ENCODE measurements around the gene NTF3.
A peak's percentile ranks its signal among the peaks of the same experiment; 100 is the strongest.

The NTF3 gene

DNA sequence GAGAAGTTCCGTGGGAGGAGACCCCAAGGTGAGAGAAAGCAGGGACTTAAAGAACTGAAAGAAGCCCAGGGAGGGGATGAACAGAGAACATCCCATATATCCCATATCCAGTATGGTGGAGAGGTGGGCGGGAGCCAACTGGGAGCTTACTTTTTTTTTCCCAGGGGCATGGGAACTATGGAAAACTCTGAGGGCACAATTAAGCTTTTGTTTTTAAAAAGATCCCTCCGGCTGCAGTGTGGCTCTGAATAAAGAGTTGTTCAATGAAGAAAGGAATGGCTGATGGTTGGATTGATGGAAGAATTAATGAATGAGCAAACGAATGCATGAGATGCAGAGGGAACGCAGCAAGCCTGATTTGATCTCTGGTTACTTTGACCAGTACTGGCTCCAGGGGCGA is 12.6 kb downstream of the NTF3 start:
- no peaks in the 10 kb centered on the region for H3K36me3 ChIP-seq (ENCODE audit: control insufficient read depth, insufficient read depth, low read length, severe bottlenecking)
- no peaks in the 10 kb centered on the region for H3K9me3 ChIP-seq (ENCODE audit: control insufficient read depth, low read length)
- H3K9ac ChIP-seq (ENCODE audit: low read length) = no peak overlapping the region
- no peaks in the 10 kb centered on the region for H3K4me1 ChIP-seq (ENCODE audit: control insufficient read depth, insufficient read depth, low read length)
- H3K4me3 ChIP-seq (ENCODE audit: low read length) = no peak overlapping the region
- no peak for DNase-seq (ENCODE audit: low read depth)
- peaks cover 56% of the 10 kb centered on the region for H3K27me3 ChIP-seq (replicated peaks; ENCODE audit: control insufficient read depth, insufficient read depth, low read length)

DNA sequence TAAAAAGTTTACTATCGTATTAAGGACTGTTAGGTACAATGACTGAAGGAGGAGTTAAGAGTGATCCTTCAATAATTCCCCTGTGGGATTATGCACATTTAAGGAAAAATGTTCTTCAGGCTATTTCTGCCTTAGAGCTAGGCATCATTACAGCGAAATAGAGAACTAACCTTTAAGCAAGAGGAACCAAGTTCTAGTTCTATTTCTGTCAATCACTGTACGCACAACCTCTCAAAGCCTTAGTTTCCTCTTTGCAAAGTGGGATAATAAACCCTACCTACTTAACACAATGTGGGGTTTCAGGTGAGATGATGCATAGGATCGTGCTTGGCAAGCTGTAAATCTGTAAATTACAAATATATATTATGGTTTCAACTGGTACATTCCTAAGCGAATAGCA is 15.4 kb downstream of the NTF3 start:
- H3K9me3 ChIP-seq (ENCODE audit: control insufficient read depth, low read length) = no peaks in the 10 kb centered on the region
- H3K36me3 ChIP-seq (ENCODE audit: control insufficient read depth, insufficient read depth, low read length, severe bottlenecking) = no peaks in the 10 kb centered on the region
- H3K4me1 ChIP-seq (ENCODE audit: control insufficient read depth, insufficient read depth, low read length) = no peaks in the 10 kb centered on the region
- no peak overlapping the region for H3K4me3 ChIP-seq (ENCODE audit: low read length)
- no peak overlapping the region for H3K9ac ChIP-seq (ENCODE audit: low read length)
- DNase-seq (ENCODE audit: low read depth) = no peak
- H3K27me3 ChIP-seq (replicated peaks; ENCODE audit: control insufficient read depth, insufficient read depth, low read length) = peaks cover 44% of the 10 kb centered on the region

DNA sequence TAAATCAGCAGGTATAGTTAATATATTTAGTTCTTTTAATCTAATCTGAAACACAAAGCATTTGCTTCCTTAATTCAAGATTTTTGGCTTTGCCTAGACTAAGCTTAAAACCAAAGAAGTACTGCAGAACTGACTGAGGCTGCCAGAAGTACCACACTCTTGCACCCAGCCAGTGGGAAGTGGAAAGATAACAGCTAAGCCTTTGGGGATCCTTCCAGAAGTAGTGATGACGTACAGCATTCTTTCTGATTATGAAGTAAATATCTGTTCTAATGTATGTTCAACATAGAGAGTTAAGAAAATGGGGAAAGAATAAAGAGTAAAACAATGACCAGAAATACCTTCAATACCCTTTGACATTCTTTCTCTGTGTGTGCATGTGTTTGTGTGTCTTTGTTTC is 19.3 kb downstream of the NTF3 start:
- H3K9ac ChIP-seq (ENCODE audit: low read length) = no peak overlapping the region
- no peak for DNase-seq (ENCODE audit: low read depth)
- H3K27me3 ChIP-seq (replicated peaks; ENCODE audit: control insufficient read depth, insufficient read depth, low read length) = peaks cover 37% of the 10 kb centered on the region
- H3K4me1 ChIP-seq (ENCODE audit: control insufficient read depth, insufficient read depth, low read length) = no peaks in the 10 kb centered on the region
- no peaks in the 10 kb centered on the region for H3K36me3 ChIP-seq (ENCODE audit: control insufficient read depth, insufficient read depth, low read length, severe bottlenecking)
- no peaks in the 10 kb centered on the region for H3K9me3 ChIP-seq (ENCODE audit: control insufficient read depth, low read length)
- no peak overlapping the region for H3K4me3 ChIP-seq (ENCODE audit: low read length)

DNA sequence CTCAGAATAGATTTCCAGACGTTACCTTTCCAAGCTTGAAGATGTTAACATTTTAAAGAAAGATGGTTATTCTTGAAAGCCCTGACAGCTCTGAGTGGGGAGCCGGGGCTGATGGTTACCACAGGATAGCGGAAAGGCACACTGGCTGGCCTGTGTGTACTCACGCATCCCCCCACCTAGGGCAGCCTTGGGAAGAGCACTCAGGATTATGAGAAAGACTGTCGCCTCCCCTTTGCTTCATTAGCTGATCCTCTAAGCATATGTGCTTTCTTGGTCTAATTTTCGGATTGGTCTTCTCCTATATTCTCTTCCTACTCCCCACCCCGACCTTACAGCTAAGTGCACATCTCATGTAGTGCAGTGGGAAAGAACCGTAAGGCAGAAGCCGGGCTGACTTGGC is 20.7 kb downstream of the NTF3 start:
- no peak for DNase-seq (ENCODE audit: low read depth)
- Histone ChIP-seq H3K9me3 (ENCODE audit: control insufficient read depth, low read length) (no peaks in the 10 kb centered on the region), H3K4me1 (ENCODE audit: control insufficient read depth, insufficient read depth, low read length) (peaks cover 3% of the 10 kb centered on the region), H3K27me3 (replicated peaks; ENCODE audit: control insufficient read depth, insufficient read depth, low read length) (peaks cover 26% of the 10 kb centered on the region), H3K4me3 (ENCODE audit: low read length) (no peak overlapping the region), H3K9ac (ENCODE audit: low read length) (no peak overlapping the region), H3K36me3 (ENCODE audit: control insufficient read depth, insufficient read depth, low read length, severe bottlenecking) (no peaks in the 10 kb centered on the region)

DNA sequence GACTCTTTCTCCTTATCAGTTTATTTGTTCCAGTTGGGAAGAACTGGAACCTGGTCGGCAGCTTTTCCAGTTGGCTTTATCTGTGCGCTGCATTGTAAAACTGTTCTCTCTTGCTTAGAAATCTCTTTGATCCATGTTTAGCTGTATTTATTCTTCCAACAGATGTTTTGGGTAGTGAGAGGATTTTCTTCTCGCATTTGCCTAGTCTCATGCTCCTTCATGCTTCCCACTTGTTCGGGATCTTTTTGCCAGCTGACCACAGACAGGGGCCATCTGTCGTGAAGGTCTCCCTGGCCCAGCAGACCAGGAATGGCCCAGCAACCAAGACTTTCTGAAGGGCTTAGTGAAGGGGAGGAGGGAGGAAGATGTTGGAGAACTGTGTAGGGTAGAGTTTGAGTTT is 21.6 kb downstream of the NTF3 start:
- Histone ChIP-seq H3K27me3 (replicated peaks; ENCODE audit: control insufficient read depth, insufficient read depth, low read length) (peaks cover 25% of the 10 kb centered on the region), H3K4me1 (ENCODE audit: control insufficient read depth, insufficient read depth, low read length) (peaks cover 3% of the 10 kb centered on the region), H3K9me3 (ENCODE audit: control insufficient read depth, low read length) (no peaks in the 10 kb centered on the region), H3K36me3 (ENCODE audit: control insufficient read depth, insufficient read depth, low read length, severe bottlenecking) (no peaks in the 10 kb centered on the region), H3K9ac (ENCODE audit: low read length) (no peak overlapping the region), H3K4me3 (ENCODE audit: low read length) (no peak overlapping the region)
- DNase-seq (ENCODE audit: low read depth) = no peak

DNA sequence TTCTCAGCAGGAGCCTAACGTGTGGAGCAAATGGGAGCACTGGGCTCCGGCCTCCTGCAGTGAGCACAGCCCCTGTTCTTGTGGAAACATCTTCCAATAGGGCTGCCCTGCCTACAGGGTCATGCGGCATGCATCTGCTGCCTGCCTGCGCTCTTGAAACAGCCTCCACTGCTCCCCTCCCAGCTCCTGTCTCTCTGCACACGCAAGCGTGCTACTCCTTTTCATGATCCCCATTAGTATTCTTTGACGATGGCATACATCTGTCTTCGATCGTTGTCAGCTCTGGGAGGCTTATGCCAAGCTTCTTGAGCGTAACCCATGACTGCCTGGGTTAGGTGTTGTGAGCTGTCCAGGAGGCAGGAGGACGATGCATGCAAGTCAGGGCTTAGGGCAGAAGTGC is 23.1 kb downstream of the NTF3 start:
- H3K36me3 ChIP-seq (ENCODE audit: control insufficient read depth, insufficient read depth, low read length, severe bottlenecking) = no peaks in the 10 kb centered on the region
- H3K4me1 ChIP-seq (ENCODE audit: control insufficient read depth, insufficient read depth, low read length) = peaks cover 3% of the 10 kb centered on the region
- H3K9me3 ChIP-seq (ENCODE audit: control insufficient read depth, low read length) = no peaks in the 10 kb centered on the region
- peaks cover 13% of the 10 kb centered on the region for H3K27me3 ChIP-seq (replicated peaks; ENCODE audit: control insufficient read depth, insufficient read depth, low read length)
- no peak overlapping the region for H3K4me3 ChIP-seq (ENCODE audit: low read length)
- no peak for DNase-seq (ENCODE audit: low read depth)
- H3K9ac ChIP-seq (ENCODE audit: low read length) = no peak overlapping the region

DNA sequence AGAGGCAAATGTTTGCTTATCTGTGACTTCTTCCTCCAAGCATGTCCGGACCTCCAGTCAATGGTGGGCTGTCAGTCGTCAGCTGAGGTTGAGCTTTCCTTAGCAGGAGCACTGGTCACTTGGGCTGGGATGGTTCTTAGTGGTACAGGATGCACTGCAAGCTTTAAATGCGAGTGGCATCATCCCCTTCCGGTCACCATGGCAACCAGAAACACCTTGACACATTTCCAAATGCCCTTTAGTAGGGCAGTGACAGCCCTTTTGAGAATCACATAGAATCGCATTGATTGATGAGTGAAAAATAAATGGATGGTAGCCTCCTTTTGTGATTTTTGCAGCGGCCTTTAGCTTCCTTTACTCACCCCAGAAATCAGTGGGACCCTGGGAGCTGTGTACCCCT is 24.1 kb downstream of the NTF3 start:
- no peaks in the 10 kb centered on the region for H3K9me3 ChIP-seq (ENCODE audit: control insufficient read depth, low read length)
- H3K4me3 ChIP-seq (ENCODE audit: low read length) = no peak overlapping the region
- no peak overlapping the region for H3K9ac ChIP-seq (ENCODE audit: low read length)
- DNase-seq (ENCODE audit: low read depth) = no peak
- peaks cover 3% of the 10 kb centered on the region for H3K4me1 ChIP-seq (ENCODE audit: control insufficient read depth, insufficient read depth, low read length)
- H3K27me3 ChIP-seq (replicated peaks; ENCODE audit: control insufficient read depth, insufficient read depth, low read length) = peaks cover 7% of the 10 kb centered on the region
- H3K36me3 ChIP-seq (ENCODE audit: control insufficient read depth, insufficient read depth, low read length, severe bottlenecking) = no peaks in the 10 kb centered on the region

DNA sequence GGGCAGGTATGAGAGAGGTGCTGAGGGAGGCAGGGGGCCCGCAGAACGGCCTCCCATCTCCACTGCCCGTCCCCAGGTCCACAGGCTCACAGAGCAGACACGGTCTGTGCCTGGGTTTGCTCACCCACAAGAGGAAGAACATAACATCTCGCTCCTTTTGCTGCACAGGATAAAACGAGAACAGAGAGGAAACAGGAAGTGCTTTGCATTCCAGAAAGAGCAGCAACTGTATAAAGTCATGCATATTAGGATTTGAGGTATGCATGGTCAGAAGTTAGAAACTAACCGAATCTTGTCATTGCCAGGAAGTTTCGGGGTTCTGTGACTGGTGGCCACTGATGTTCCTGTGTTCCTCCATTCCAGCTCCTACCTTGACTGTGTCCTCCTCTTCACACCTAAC is 25.0 kb downstream of the NTF3 start:
- Histone ChIP-seq H3K4me3 (ENCODE audit: low read length) (no peak overlapping the region), H3K9me3 (ENCODE audit: control insufficient read depth, low read length) (no peaks in the 10 kb centered on the region), H3K4me1 (ENCODE audit: control insufficient read depth, insufficient read depth, low read length) (peaks cover 3% of the 10 kb centered on the region), H3K9ac (ENCODE audit: low read length) (no peak overlapping the region), H3K36me3 (ENCODE audit: control insufficient read depth, insufficient read depth, low read length, severe bottlenecking) (no peaks in the 10 kb centered on the region), H3K27me3 (replicated peaks; ENCODE audit: control insufficient read depth, insufficient read depth, low read length) (peaks cover 7% of the 10 kb centered on the region)
- DNase-seq (ENCODE audit: low read depth) = peak; percentile 72

DNA sequence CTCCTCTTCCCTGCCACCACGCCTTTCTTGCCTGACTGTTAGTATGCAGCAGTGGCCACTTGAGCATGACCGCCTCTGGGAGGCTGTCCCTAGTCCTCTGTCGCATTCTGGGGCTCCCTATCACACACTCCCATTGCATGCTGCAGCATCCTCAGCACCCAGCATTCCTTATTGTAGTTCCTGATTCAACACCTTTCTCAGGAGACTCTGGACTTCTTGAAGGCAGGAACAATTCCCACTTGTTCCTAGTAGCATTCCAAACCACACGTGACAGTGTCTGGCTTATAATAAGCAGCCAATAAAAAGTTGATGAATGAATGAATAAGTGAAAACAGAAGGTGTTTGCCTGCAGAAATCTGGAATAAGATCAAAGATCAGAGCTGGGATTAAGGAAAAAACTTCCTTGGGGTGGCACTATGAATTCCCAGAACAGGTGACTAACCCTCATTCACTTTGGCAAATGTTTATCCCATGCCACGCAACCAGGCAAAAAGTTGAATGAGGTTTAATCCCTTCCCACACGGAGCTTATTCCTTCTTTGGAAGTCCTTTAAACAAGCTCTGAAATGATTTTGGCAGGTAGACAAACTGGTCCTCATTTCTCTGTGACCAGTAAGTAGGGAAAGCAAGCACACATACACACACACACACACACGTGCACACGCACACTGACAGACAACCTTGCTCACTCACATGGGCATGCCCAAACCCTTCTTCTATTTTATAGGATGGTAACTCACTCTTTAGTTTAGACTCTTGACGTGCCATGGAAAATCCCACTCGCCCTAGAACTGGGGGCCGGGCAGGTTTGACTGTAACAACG is 26.5 kb downstream of the NTF3 start:
- Histone ChIP-seq H3K9me3 (ENCODE audit: control insufficient read depth, low read length) (no peaks in the 10 kb centered on the region), H3K9ac (ENCODE audit: low read length) (no peak overlapping the region)
- DNase-seq (ENCODE audit: low read depth) = no peak

DNA sequence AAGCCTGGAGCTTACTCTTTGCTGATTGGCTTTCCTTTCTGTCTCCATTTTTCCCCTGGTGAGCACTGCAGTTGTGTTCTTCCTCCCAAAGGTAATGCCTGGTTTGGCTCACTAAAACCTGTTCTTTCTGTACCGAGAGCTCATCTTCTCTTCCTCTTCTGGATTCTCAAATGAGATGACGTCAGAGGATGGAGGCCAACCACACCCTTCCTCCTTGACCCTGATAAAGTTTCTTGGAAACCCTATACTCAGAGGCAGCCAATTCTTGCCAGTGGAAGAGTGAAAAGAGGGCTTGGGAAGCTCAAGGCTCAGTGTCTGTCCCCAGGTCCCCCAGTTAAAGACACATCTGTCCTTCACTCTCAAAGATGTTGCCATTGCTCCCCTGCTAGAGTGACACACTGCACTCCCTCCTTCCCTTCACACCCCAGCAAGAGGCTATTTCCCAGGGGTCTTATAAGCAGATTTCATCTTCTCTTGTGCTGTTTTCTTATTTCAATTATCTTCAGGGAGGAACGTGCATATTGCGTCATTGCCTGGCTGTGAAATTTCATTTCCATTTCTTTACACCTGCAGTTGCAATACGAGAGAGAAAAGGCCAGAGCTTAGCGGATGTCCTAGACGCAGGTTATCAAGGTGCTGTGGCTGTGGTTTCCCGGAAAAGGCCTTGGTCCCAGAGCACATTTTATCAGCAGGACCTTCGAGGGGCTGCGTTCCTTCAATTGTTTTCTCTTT is 27.3 kb downstream of the NTF3 start:
- H3K4me3 ChIP-seq (ENCODE audit: low read length) = no peak overlapping the region

More for the DNA sequence above, 26.5 kb downstream of the NTF3 start:
- Histone ChIP-seq H3K27me3 (replicated peaks; ENCODE audit: control insufficient read depth, insufficient read depth, low read length) (peaks cover 4% of the 10 kb centered on the region), H3K4me3 (ENCODE audit: low read length) (no peak overlapping the region), H3K4me1 (ENCODE audit: control insufficient read depth, insufficient read depth, low read length) (peaks cover 3% of the 10 kb centered on the region), H3K36me3 (ENCODE audit: control insufficient read depth, insufficient read depth, low read length, severe bottlenecking) (no peaks in the 10 kb centered on the region)

DNA sequence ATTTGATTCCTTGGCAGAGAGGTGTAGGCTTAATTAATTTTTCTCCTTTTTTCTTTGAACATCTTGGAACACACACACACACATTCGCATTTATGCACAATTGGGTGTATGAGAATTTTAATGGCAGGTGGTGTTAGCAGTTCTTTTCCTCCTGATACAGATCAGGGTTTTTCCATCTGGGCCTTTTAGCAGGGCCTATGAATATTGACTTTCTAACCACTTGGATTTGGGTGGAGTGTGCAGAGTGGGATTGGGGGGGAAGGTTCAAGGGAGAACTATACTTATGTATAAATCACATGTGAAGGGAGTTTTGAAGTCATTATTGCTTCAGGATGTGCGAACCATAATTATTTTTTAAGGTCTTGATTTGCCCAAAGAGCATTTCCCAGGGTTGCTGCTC is 28.9 kb downstream of the NTF3 start:
- peaks cover 3% of the 10 kb centered on the region for H3K4me1 ChIP-seq (ENCODE audit: control insufficient read depth, insufficient read depth, low read length)

More for the DNA sequence above, 27.3 kb downstream of the NTF3 start:
- peaks cover 3% of the 10 kb centered on the region for H3K4me1 ChIP-seq (ENCODE audit: control insufficient read depth, insufficient read depth, low read length)
- no peak for DNase-seq (ENCODE audit: low read depth)
- H3K9ac ChIP-seq (ENCODE audit: low read length) = no peak overlapping the region
- no peaks in the 10 kb centered on the region for H3K9me3 ChIP-seq (ENCODE audit: control insufficient read depth, low read length)
- H3K36me3 ChIP-seq (ENCODE audit: control insufficient read depth, insufficient read depth, low read length, severe bottlenecking) = no peaks in the 10 kb centered on the region
- H3K27me3 ChIP-seq (replicated peaks; ENCODE audit: control insufficient read depth, insufficient read depth, low read length) = peaks cover 3% of the 10 kb centered on the region

More for the DNA sequence above, 28.9 kb downstream of the NTF3 start:
- no peaks in the 10 kb centered on the region for H3K9me3 ChIP-seq (ENCODE audit: control insufficient read depth, low read length)
- H3K27me3 ChIP-seq (replicated peaks; ENCODE audit: control insufficient read depth, insufficient read depth, low read length) = peaks cover 4% of the 10 kb centered on the region
- no peak overlapping the region for H3K9ac ChIP-seq (ENCODE audit: low read length)
- DNase-seq (ENCODE audit: low read depth) = no peak
- no peak overlapping the region for H3K4me3 ChIP-seq (ENCODE audit: low read length)
- no peaks in the 10 kb centered on the region for H3K36me3 ChIP-seq (ENCODE audit: control insufficient read depth, insufficient read depth, low read length, severe bottlenecking)
